ENCODE measurements around the gene ARHGAP19.
A peak's percentile ranks its signal among the peaks of the same experiment; 100 is the strongest.

The ARHGAP19 gene

GRCh38 chr10:97228130-97228774 is 64.2 kb downstream of the ARHGAP19 start:
- DNase-seq = no peak

GRCh38 chr10:97226398-97226797 is 66.0 kb downstream of the ARHGAP19 start:
- no peak for DNase-seq

GRCh38 chr10:97224483-97225435 is 67.7 kb downstream of the ARHGAP19 start:
- DNase-seq = no peak

- no peak for DNase-seq
Observed at GRCh38 chr10:97222326-97222961, 70.0 kb downstream of the ARHGAP19 start.

- no peak for DNase-seq
Observed at GRCh38 chr10:97220355-97220754, 72.1 kb downstream of the ARHGAP19 start.

GRCh38 chr10:97217299-97217698 is 75.1 kb downstream of the ARHGAP19 start:
- DNase-seq = no peak

- no peak for DNase-seq
Observed at GRCh38 chr10:97215619-97216260, 76.7 kb downstream of the ARHGAP19 start.

- no peak for DNase-seq
Observed at GRCh38 chr10:97213431-97213830, 79.0 kb downstream of the ARHGAP19 start.

- no peak for DNase-seq
Observed at GRCh38 chr10:97211229-97211628, 81.2 kb downstream of the ARHGAP19 start.

- DNase-seq = peak; percentile 78
Observed at GRCh38 chr10:97210543-97210960, 81.9 kb downstream of the ARHGAP19 start.

GRCh38 chr10:97207756-97208346 is 84.6 kb downstream of the ARHGAP19 start:
- no peak for DNase-seq

GRCh38 chr10:97207131-97207530 is 85.3 kb downstream of the ARHGAP19 start:
- DNase-seq = no peak

GRCh38 chr10:97204826-97205679 is 87.4 kb downstream of the ARHGAP19 start:
- no peak for DNase-seq

- DNase-seq = no peak
Observed at GRCh38 chr10:97203220-97203619, 89.2 kb downstream of the ARHGAP19 start.

- no peak for DNase-seq
Observed at GRCh38 chr10:97200616-97201015, 91.8 kb downstream of the ARHGAP19 start.

- no peak for DNase-seq
Observed at GRCh38 chr10:97199152-97199551, 93.3 kb downstream of the ARHGAP19 start.

GRCh38 chr10:97197030-97197500 is 95.4 kb downstream of the ARHGAP19 start:
- DNase-seq = no peak

- peak; percentile 54 for DNase-seq
Observed at GRCh38 chr10:97196223-97197029, 96.0 kb downstream of the ARHGAP19 start.

GRCh38 chr10:97195706-97196222 is 96.7 kb downstream of the ARHGAP19 start:
- DNase-seq = no peak

GRCh38 chr10:97192952-97193435 is 99.4 kb downstream of the ARHGAP19 start:
- DNase-seq = no peak
